B cell (primary cell): Measurements from ENCODE around the gene P4HA2. TPM values are rescaled to one million over a fixed set of nuclear protein-coding genes. Genes with fewer than 3 reads are reported as not detected.

Source experiments
- ATAC-seq: fragments of 200-7000 bp; cut with Tn5 transposase; one replicate; pipeline ENCODE4 v1.10.0; 2021; ENCODE audit warnings: low read depth, mild to moderate bottlenecking, moderate number of reproducible peaks, moderate library complexity
- CTCF ChIA-PET: fragments of 350-600 bp; sonication (Branson Sonifier 250); formaldehyde crosslinking; loops from one replicate; lab custom pipeline; 2021; ENCODE audit warnings: antibody characterized with exemption, inconsistent platforms; lab: Charles Lee
- POLR2A ChIA-PET: fragments of 350-600 bp; sonication (Branson Sonifier 250); formaldehyde crosslinking; loops from one replicate; lab custom pipeline; 2021; ENCODE audit warnings: antibody characterized with exemption; lab: Charles Lee
- DNase-seq: peaks from one replicate; pipeline ENCODE4 v3.0.0; 2013
- H2AFZ ChIP-seq: 2 replicates; pipeline ENCODE4 v1.6.1; 2012; ENCODE audit warnings: mild to moderate bottlenecking, low read depth, low read length; ENCODE audit not compliant: insufficient read depth, poor library complexity, severe bottlenecking
- H3K27ac ChIP-seq, 2 donors: 1 replicate in 1 of 2; 2 replicates in 1 of 2; pipeline ENCODE4 v1.5.1; 2012 to 2013; ENCODE audit warnings: low read length in 2 of 2, mild to moderate bottlenecking in 2 of 2, moderate library complexity in 1 of 2
- H3K27me3 ChIP-seq, 4 experiments: fragments of 200-600 bp in 1 of 4; sonication (generic) in 1 of 4; replicated peaks in 1 of 4; 1 replicate in 2 of 4; 2 replicates in 2 of 4; pipeline versions ENCODE4 v1.6.1 to v1.7.0; 2013 to 2016; ENCODE audit warnings: low read length in 3 of 4, mild to moderate bottlenecking in 2 of 4, mixed read lengths in 1 of 4, moderate library complexity in 1 of 4; ENCODE audit not compliant: insufficient read depth in 4 of 4, control insufficient read depth in 3 of 4; ENCODE audit errors: control extremely low read depth in 1 of 4
- H3K36me3 ChIP-seq, 2 experiments: replicated peaks in 1 of 2; 1 replicate in 1 of 2; 2 replicates in 1 of 2; pipeline versions ENCODE4 v1.6.1 to v1.7.1; 2013; ENCODE audit warnings: low read length in 1 of 2; ENCODE audit not compliant: insufficient read depth in 2 of 2, control insufficient read depth in 1 of 2; ENCODE audit errors: control extremely low read depth in 1 of 2, extremely low read depth in 1 of 2
- H3K4me1 ChIP-seq, 2 donors: fragments of 200-600 bp in 1 of 2; sonication (generic) in 1 of 2; 1 replicate in 1 of 2; 2 replicates in 1 of 2; pipeline versions ENCODE4 v1.5.1 to v1.6.1; 2013 to 2017; ENCODE audit warnings: low read length in 2 of 2; ENCODE audit not compliant: control insufficient read depth in 2 of 2, insufficient read depth in 2 of 2
- H3K4me2 ChIP-seq: replicated peaks from 2 replicates; pipeline ENCODE3; 2012; ENCODE audit warnings: mild to moderate bottlenecking, low read depth, low read length; ENCODE audit not compliant: poor library complexity, severe bottlenecking
- H3K4me3 ChIP-seq, 5 experiments: fragments of 200-600 bp in 1 of 5; sonication (generic) in 1 of 5; 1 replicate in 3 of 5; 2 replicates in 2 of 5; pipeline versions ENCODE4 v1.5.1 to v1.7.0; 2011 to 2016; ENCODE audit warnings: low read length in 4 of 5, mild to moderate bottlenecking in 4 of 5, low read depth in 2 of 5, control low read depth in 1 of 5, moderate library complexity in 1 of 5; ENCODE audit not compliant: insufficient read depth in 1 of 5; ENCODE audit errors: control extremely low read depth in 1 of 5, extremely low read depth in 1 of 5
- H3K79me2 ChIP-seq: fragments of 200-600 bp; sonication (generic); one replicate; pipeline ENCODE4 v1.6.0; 2016; ENCODE audit warnings: low read length; ENCODE audit not compliant: control insufficient read depth, insufficient read depth
- H3K9ac ChIP-seq: fragments of 200-600 bp; sonication (generic); 2 replicates; pipeline ENCODE4 v1.6.1; 2017; ENCODE audit warnings: mild to moderate bottlenecking, low read length, moderate library complexity
- H3K9me3 ChIP-seq, 3 donors: one replicate each; pipeline versions ENCODE4 v1.6.1 to v1.7.1; 2013; ENCODE audit warnings: low read length in 2 of 3; ENCODE audit not compliant: control insufficient read depth in 2 of 3, insufficient read depth in 1 of 3; ENCODE audit errors: control extremely low read depth in 1 of 3
- H4K20me1 ChIP-seq: 2 replicates; pipeline ENCODE4 v1.6.0; 2012; ENCODE audit warnings: mild to moderate bottlenecking, low read length; ENCODE audit not compliant: insufficient read depth, control insufficient read depth, poor library complexity, severe bottlenecking
- H3K27ac Mint-ChIP-seq: one replicate; pipeline ENCODE4 v1.8.0; 2021; ENCODE audit warnings: mixed read lengths
- H3K27me3 Mint-ChIP-seq: one replicate; pipeline ENCODE4 v1.8.0; 2021; ENCODE audit warnings: mixed read lengths
- H3K4me1 Mint-ChIP-seq: one replicate; pipeline ENCODE4 v1.8.0; 2021; ENCODE audit warnings: mixed read lengths
- H3K4me3 Mint-ChIP-seq: one replicate; pipeline ENCODE4 v1.8.0; 2021; ENCODE audit warnings: mixed read lengths
- H3K9me3 Mint-ChIP-seq: one replicate; pipeline ENCODE4 v1.8.0; 2022; ENCODE audit warnings: mixed read lengths; ENCODE audit not compliant: insufficient read depth
- EZH2 ChIP-seq: IDR thresholded peaks from 2 replicates; pipeline ENCODE4 v1.6.1; 2012; ENCODE audit warnings: borderline replicate concordance, low read depth, mild to moderate bottlenecking, moderate library complexity, low read length; ENCODE audit not compliant: insufficient read depth, poor library complexity, severe bottlenecking
- WGBS: methylation state at CpG from one replicate; pipeline ENCODE4 v1.1.5; 2013; ENCODE audit warnings: missing lambda C conversion rate; ENCODE audit not compliant: insufficient coverage; 5-methylcytosine and 5-hydroxymethylcytosine counted together
- intact Hi-C: fragments of 100-400 bp; cut with micrococcal nuclease; formaldehyde crosslinking; loops from one replicate; pipeline ENCODE4 v1.10.0; 2022
- polyA plus RNA-seq: library from polyadenylated mRNA; depleted of rRNA; stranded (reverse); fragments of >200 nt; gene quantifications from 2 replicates; pipeline ENCODE4 v1.2.3, GENCODE V29; 2012
- total RNA-seq, 2 donors: library from RNA; stranded (reverse); fragments of 120-200 nt in 1 of 2; gene quantifications; 1 replicate in 1 of 2; 2 replicates in 1 of 2; pipeline versions ENCODE4 v1.2.3 to v1.2.4, GENCODE V29; 2013 to 2022
- TF ChIP-seq, protein P1 (sequence below): fragments of 200-600 bp; IDR thresholded peaks from one replicate; pipeline ENCODE4 v1.8.0; 2022; ENCODE audit warnings: antibody characterized with exemption, mild to moderate bottlenecking

Gene P4HA2
- total and polyA plus RNA-seq, 2 donors (not counting 1 experiment from before 2014, with no cell fraction given): 0.09 to 0.25 TPM

DNA sequence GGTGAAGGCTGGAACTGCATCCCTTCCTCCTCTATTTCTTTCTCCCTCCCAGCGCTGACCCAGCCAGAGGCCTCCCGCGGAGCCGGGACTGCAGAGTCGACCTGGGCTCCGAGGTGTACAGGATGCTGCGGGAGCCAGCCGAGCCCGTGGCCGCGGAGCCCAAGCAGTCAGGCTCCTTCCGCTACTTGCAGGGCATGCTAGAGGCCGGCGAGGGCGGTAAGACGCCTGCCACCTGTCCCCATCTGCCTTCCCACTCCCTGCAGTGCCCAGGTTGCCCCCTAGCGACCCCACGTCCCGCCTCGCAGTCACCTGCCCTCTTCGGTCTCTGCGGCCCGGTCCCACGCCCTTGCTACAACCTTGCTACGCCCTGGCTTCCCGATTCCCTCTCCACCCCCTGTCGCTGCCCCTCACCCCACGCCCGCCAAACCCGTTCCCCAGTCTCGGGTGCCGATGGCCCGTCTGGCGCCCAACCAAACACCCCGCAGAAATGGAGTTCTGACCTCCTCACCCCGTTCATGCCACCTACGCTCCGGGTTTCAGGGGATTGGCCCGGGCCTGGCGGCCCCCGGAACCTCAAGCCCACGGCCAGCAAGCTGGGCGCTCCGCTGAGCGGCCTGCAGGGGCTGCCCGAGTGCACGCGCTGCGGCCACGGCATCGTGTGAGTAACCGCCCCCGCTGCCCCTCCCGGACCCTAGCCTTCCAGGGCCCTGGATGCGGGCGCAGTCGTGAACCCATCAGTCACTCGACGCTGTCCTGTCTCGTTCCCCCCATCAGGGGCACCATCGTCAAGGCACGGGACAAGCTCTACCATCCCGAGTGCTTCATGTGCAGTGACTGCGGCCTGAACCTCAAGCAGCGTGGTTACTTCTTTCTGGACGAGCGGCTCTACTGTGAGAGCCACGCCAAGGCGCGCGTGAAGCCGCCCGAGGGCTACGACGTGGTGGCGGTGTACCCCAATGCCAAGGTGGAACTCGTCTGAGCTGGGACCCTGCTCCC, 43.9 kb upstream of the P4HA2 start:
- peak overlapping the region; percentile 72 for H2AFZ ChIP-seq
- no peaks in the 10 kb centered on the region for H3K9me3 Mint-ChIP-seq
- no peaks in the 10 kb centered on the region for H4K20me1 ChIP-seq
- peak overlapping the region in 4 of 5 experiments; percentile 11 to 38 (median 20) for H3K4me3 ChIP-seq
- ATAC-seq (peak; percentile 52), DNase-seq (peak; percentile 41)
- peaks cover 0 to 23% (median 3%) of the 10 kb centered on the region in 4 experiments for H3K27me3 ChIP-seq
- H3K27me3 Mint-ChIP-seq: peaks cover 18% of the 10 kb centered on the region
- 58% methylated on average over 77 of the region's 77 CpGs for WGBS
- peak overlapping the region; percentile 43 for H3K9ac ChIP-seq
- H3K4me1 Mint-ChIP-seq: peaks cover 12% of the 10 kb centered on the region
- POLR2A ChIA-PET: no interaction called here
- no peak overlapping the region for H3K27ac ChIP-seq
- CTCF ChIA-PET: interaction anchor here (0.8 to 2.5 kb wide), 11 partner anchors 8 to 548 kb away, joined by 3 to 14 read pairs (median 5); partner anchors contain the start of genes SLC22A4 and SLC22A5
- H3K79me2 ChIP-seq: no peaks in the 10 kb centered on the region
- H3K27ac Mint-ChIP-seq: no peak overlapping the region
- no peaks in the 10 kb centered on the region for H3K36me3 ChIP-seq
- intact Hi-C loops: no loop called here
- peaks cover 10 to 12% of the 10 kb centered on the region in 2 donors for H3K4me1 ChIP-seq
- no peak for TF ChIP-seq EZH2
- TF ChIP-seq, protein P1, sequence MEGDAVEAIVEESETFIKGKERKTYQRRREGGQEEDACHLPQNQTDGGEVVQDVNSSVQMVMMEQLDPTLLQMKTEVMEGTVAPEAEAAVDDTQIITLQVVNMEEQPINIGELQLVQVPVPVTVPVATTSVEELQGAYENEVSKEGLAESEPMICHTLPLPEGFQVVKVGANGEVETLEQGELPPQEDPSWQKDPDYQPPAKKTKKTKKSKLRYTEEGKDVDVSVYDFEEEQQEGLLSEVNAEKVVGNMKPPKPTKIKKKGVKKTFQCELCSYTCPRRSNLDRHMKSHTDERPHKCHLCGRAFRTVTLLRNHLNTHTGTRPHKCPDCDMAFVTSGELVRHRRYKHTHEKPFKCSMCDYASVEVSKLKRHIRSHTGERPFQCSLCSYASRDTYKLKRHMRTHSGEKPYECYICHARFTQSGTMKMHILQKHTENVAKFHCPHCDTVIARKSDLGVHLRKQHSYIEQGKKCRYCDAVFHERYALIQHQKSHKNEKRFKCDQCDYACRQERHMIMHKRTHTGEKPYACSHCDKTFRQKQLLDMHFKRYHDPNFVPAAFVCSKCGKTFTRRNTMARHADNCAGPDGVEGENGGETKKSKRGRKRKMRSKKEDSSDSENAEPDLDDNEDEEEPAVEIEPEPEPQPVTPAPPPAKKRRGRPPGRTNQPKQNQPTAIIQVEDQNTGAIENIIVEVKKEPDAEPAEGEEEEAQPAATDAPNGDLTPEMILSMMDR: no peak
- H3K4me2 ChIP-seq: peak overlapping the region; percentile 72
- peak overlapping the region; percentile 72 for H3K4me3 Mint-ChIP-seq
- H3K9me3 ChIP-seq: peaks cover 0 to 8% (median 0%) of the 10 kb centered on the region in 3 donors

DNA sequence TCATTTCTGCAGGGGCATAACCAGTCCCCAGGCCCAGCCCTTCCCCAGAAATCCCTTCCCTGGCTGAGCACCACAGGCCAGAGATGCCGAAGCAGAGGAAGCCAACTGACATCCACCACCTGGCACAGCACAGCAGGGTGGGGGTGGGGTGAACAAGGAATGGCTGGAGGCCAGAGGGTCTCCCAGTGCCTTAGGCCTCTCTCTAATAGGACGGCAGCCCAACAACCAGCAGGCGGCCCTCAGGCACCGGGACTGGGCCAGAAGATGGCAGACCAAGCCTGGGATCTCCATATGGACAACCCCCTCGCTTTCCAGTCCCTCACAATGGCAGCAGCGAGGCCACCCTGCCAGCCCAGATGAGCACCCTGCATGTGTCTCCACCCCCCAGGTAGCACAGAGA, 43.1 kb upstream of the P4HA2 start:
- Histone ChIP-seq H3K9ac (no peak overlapping the region), H3K4me3 (no peak overlapping the region), H4K20me1 (no peaks in the 10 kb centered on the region), H3K27me3 (peaks cover 0 to 23% (median 3%) of the 10 kb centered on the region in 4 experiments), H3K79me2 (no peaks in the 10 kb centered on the region), H3K27ac (no peak overlapping the region), H3K36me3 (no peaks in the 10 kb centered on the region), H3K4me2 (no peak overlapping the region), H3K9me3 (peaks cover 0 to 8% (median 0%) of the 10 kb centered on the region in 3 donors), H3K4me1 (peaks cover 10 to 12% of the 10 kb centered on the region in 2 donors), H2AFZ (no peak overlapping the region)
- intact Hi-C loops: no loop called here
- H3K4me1 Mint-ChIP-seq: peaks cover 12% of the 10 kb centered on the region
- 100% methylated on average over 5 of the region's 6 CpGs for WGBS
- no peak for ATAC-seq
- H3K9me3 Mint-ChIP-seq: no peaks in the 10 kb centered on the region
- H3K4me3 Mint-ChIP-seq: no peak overlapping the region
- TF ChIP-seq, protein P1: no peak
- no peak for TF ChIP-seq EZH2
- DNase-seq: no peak
- H3K27ac Mint-ChIP-seq: no peak overlapping the region
- CTCF ChIA-PET: no interaction called here
- POLR2A ChIA-PET: no interaction called here
- H3K27me3 Mint-ChIP-seq: peaks cover 18% of the 10 kb centered on the region
